Ishikawa (cell line): Measurements from ENCODE around the gene PRICKLE2.

Experiments
- CEBPB ChIP-seq: IDR thresholded peaks from 2 replicates; pipeline ENCODE4 v1.6.1; 2012
- CREB1 ChIP-seq: IDR thresholded peaks from 2 replicates; pipeline ENCODE4 v1.6.1; 2012; ENCODE audit warnings: low read depth
- EGR1 ChIP-seq: IDR thresholded peaks from 2 replicates; pipeline ENCODE4 v1.6.1; 2012
- EP300 ChIP-seq: IDR thresholded peaks from 2 replicates; pipeline ENCODE4 v1.6.1; 2012; ENCODE audit warnings: borderline replicate concordance
- FOXM1 ChIP-seq: IDR thresholded peaks from 2 replicates; pipeline ENCODE4 v1.6.1; 2012; ENCODE audit warnings: low read depth, borderline replicate concordance
- MAX ChIP-seq: IDR thresholded peaks from 2 replicates; pipeline ENCODE4 v1.6.1; 2012
- NFIC ChIP-seq: IDR thresholded peaks from 2 replicates; pipeline ENCODE4 v1.6.1; 2012
- RAD21 ChIP-seq: IDR thresholded peaks from 2 replicates; pipeline ENCODE4 v1.6.1; 2012; ENCODE audit warnings: low read depth
- REST ChIP-seq: IDR thresholded peaks from 2 replicates; pipeline ENCODE4 v1.6.1; 2012; ENCODE audit warnings: low read depth, mild to moderate bottlenecking
- TAF1 ChIP-seq: IDR thresholded peaks from 2 replicates; pipeline ENCODE4 v1.6.1; 2012; ENCODE audit warnings: low read depth, mild to moderate bottlenecking
- TCF12 ChIP-seq: IDR thresholded peaks from 2 replicates; pipeline ENCODE4 v1.6.1; 2012; ENCODE audit warnings: low read depth
- TEAD4 ChIP-seq: IDR thresholded peaks from 2 replicates; pipeline ENCODE4 v1.6.1; 2012
- USF1 ChIP-seq: IDR thresholded peaks from 2 replicates; pipeline ENCODE4 v1.6.1; 2012
- YY1 ChIP-seq: IDR thresholded peaks from 2 replicates; pipeline ENCODE4 v1.6.1; 2012; ENCODE audit warnings: low read depth
- ZBTB7A ChIP-seq: IDR thresholded peaks from 2 replicates; pipeline ENCODE4 v1.6.1; 2012; ENCODE audit warnings: low read depth

The PRICKLE2 gene

GRCh38 chr3:64082411-64082810 lies 142.9 kb downstream of the PRICKLE2 start:
- no peak for TF ChIP-seq CREB1
- no peak for TF ChIP-seq ZBTB7A
- TF ChIP-seq TCF12 = no peak
- TF ChIP-seq TEAD4 = no peak
- no peak for TF ChIP-seq USF1
- no peak for TF ChIP-seq FOXM1
- TF ChIP-seq MAX = no peak
- no peak for TF ChIP-seq EGR1
- TF ChIP-seq YY1 = no peak
- TF ChIP-seq CEBPB = no peak
- TF ChIP-seq RAD21 = no peak
- no peak for TF ChIP-seq EP300
- no peak for TF ChIP-seq TAF1
- no peak for TF ChIP-seq NFIC
- TF ChIP-seq REST = no peak

- TF ChIP-seq NFIC (no peak), TAF1 (no peak), TCF12 (no peak), TEAD4 (no peak), ZBTB7A (no peak), RAD21 (no peak)
These were observed 144.0 kb downstream of the PRICKLE2 start for GRCh38 chr3:64081235-64081630.

GRCh38 chr3:64080616-64081234 lies 144.5 kb downstream of the PRICKLE2 start:
- no peak for TF ChIP-seq ZBTB7A
- no peak for TF ChIP-seq TEAD4
- TF ChIP-seq NFIC = no peak
- TF ChIP-seq CEBPB = no peak
- TF ChIP-seq REST = no peak

- TF ChIP-seq USF1 = no peak
- no peak for TF ChIP-seq EGR1
- no peak for TF ChIP-seq EP300
- no peak for TF ChIP-seq CREB1
- no peak for TF ChIP-seq NFIC
- no peak for TF ChIP-seq CEBPB
These were observed 145.7 kb downstream of the PRICKLE2 start for GRCh38 chr3:64079369-64080150.

GRCh38 chr3:64078966-64079365 lies 146.3 kb downstream of the PRICKLE2 start:
- no peak for TF ChIP-seq EGR1
- TF ChIP-seq FOXM1 = no peak
- no peak for TF ChIP-seq CREB1

- no peak for TF ChIP-seq MAX
- TF ChIP-seq YY1 = no peak
- TF ChIP-seq USF1 = no peak
- TF ChIP-seq TAF1 = no peak
- TF ChIP-seq EP300 = no peak
- no peak for TF ChIP-seq TCF12
- TF ChIP-seq CREB1 = no peak
- TF ChIP-seq NFIC = no peak
- TF ChIP-seq REST = no peak
- TF ChIP-seq EGR1 = no peak
- TF ChIP-seq CEBPB = no peak
- no peak for TF ChIP-seq ZBTB7A
- no peak for TF ChIP-seq TEAD4
- TF ChIP-seq RAD21 = no peak
- no peak for TF ChIP-seq FOXM1
These were observed 150.2 kb downstream of the PRICKLE2 start for GRCh38 chr3:64074895-64075679.
